Germinal center (tissue), 1 donor: Measurements from ENCODE around the gene CTNNA3.

Experiments
- DNase-seq: peaks from one replicate; pipeline ENCODE4 v3.0.0; 2012; ENCODE audit warnings: mixed read lengths, low spot score

CTNNA3 gene

DNA sequence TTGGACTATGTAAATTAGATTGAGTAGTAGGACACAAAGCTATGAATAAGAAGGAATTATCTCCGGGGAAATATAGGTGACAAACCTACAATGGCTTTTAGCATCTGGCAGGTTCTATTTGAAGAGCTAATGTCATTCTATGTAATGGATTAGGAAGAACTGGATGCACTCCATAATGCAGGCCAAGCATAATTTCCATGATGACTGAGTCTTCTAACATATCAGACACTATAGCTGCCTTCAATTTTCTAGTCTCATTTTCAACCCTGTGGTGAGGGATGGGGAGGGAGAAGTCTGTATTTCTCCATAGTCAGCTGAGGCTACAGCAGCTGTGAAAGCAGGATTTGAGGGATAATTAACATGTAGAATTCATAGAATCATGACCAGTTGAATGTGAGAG, 1160.6 kb downstream of the CTNNA3 start:
- DNase-seq = no peak

DNA sequence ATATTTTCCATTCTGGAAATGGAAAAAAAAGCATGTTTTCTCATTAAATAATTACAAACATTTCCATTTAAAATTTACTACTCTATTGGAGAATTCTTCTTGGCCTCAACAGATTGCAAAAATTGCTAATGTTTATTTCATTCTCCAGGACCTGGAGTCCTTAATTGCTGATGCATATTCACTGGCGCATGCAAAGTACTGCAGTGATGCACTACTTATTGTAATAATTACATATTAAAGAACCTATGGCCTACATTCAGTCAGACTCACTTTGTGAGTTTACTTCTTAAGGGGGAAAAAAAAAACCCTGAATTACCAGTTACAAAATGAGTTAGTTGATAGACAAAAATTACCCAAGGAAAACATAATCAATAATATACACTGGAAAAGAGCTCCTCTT, 1161.1 kb downstream of the CTNNA3 start:
- DNase-seq = no peak

DNA sequence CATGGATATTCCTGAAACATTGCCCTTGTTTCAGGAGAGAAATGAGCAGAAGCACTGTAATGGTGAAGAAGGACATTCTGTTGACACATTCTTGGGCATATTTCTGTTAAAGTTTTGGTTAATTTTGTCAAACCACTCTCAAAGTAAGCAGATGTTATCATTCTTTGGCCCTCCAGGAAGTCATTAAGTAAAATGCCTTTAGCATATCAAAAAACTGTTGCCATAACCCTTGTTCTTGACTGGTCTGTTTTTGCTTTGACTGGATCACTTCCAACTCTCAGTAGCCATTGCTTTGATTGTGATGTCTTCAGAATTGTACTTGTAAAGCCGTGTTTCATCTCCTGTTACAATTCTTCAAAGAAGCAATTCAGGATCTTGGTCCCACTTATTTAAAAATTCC, 1174.5 kb downstream of the CTNNA3 start:
- no peak for DNase-seq

GRCh38 chr10:66519616-66520015, 1176.4 kb downstream of the CTNNA3 start:
- DNase-seq = no peak

DNA sequence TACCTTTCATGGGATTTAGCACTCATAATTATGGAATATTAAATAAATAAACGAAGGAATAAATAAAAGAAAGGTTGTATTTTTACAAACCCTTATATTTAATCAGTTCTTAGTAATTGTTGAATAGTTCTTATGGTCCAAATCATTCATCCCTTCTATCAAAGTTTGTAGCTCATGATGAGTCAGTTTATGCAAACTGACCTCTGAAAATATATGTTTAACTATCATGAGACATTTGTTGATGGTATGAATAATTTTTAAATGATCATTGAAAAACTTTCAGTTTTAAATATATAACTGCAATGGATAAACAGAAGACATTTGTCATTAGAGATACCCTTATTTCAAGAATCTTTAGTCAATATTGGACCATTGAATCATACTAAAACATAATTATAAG, 1181.3 kb downstream of the CTNNA3 start:
- no peak for DNase-seq

- DNase-seq = no peak
Measured at GRCh38 chr10:66513504-66513903, 1182.5 kb downstream of the CTNNA3 start.

GRCh38 chr10:66505003-66505657, 1190.9 kb downstream of the CTNNA3 start:
- no peak for DNase-seq

- no peak for DNase-seq
Measured at GRCh38 chr10:66501356-66501755, 1194.6 kb downstream of the CTNNA3 start.

GRCh38 chr10:66483966-66484365, 1212.0 kb downstream of the CTNNA3 start:
- DNase-seq = no peak

DNA sequence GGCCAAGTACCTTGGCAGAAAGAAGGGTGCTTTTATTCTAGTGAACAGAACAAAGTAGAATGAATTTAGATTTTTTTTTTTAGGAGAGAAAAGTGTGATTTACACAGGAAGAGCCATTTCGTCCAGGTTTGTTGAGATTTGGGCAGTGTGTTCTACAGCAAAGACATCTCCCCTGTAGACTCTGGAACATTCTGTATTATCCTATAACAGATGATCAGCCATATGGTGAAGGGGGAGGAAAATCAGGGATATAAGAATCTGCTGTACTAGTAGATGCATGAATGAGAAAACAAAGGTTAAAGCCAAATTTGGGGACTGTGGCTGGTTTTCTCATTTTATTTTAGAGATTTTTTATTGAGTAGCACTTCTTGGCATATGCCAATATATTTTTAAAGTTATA, 1223.8 kb downstream of the CTNNA3 start:
- no peak for DNase-seq

- DNase-seq = no peak
Measured at GRCh38 chr10:66467042-66467441, 1229.0 kb downstream of the CTNNA3 start.

DNA sequence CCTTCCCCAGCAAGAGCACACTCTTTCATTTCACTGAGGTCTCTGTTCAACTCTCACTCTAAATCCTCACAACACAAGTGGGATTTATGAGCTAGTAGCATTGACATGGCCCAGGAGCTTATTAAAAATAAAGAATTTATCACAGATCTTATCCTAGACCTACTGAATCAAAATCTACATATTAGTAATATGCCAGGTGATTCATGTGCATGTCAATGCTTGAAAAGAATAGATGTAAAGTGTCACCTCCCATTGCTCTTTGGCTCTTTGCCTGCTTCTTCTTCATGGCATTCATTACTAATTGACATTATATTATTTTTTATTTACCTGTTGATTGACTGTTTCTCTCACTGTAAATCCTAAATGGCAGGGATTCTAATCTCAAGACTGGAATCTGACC, 1229.4 kb downstream of the CTNNA3 start:
- no peak for DNase-seq

DNA sequence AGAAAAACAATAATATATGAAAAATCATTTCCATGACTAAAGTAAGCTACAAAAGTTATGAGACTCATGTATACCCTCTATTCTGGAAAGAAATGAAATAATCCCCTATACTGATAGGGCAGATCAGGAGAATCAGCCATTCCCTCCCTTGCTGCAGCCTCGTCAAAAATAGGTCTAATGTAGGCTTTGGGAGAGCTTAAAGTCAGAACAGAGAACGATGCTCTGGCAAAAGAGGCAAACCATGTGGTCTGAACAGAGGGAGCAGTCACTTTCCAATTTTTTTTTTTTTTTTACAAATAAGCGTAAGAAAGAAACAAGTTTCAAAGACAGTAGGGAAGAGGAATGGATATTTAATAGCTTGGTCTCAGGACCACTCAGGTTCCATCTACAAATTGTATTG, 1232.4 kb downstream of the CTNNA3 start:
- no peak for DNase-seq

- no peak for DNase-seq
Measured at GRCh38 chr10:66457629-66458028, 1238.4 kb downstream of the CTNNA3 start.

DNA sequence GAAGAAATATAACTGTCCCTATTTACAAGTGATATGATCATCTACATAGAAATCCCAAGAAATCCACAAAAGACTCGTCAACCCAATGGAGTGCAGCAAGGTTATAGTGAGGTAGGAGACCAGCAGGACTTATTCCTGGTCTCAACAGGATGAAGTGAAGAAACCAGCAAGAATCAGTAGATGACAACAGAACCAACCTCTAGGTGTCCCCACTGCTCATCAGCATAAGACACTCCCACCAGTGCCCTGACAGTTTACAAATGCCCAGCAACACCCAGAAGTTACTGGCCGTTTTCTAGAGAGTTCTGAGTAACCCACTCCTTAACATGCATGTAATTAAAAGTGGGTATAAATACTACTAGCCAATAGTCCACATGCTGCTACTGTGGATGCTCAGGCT, 1240.7 kb downstream of the CTNNA3 start:
- no peak for DNase-seq

DNA sequence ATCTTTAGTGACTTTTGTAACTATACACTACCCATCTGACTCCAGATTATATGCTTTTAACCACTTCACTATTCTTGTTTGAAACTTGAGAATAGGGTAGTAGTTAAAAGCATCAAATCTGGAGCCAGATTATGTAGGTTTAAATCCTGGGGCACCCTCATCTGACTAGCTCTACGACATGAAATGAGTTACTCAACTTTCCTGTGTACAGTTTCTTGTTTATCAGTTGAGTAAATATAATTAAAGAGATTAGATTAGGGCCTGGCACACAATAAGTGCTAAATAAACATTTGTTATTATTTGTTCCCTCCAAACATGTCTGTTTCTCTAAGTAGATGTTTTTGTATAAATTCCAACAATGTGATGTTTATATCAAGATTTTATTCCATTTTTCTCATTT, 1255.4 kb downstream of the CTNNA3 start:
- no peak for DNase-seq

GRCh38 chr10:66414943-66415342, 1281.1 kb downstream of the CTNNA3 start:
- no peak for DNase-seq

GRCh38 chr10:66405566-66405965, 1290.4 kb downstream of the CTNNA3 start:
- DNase-seq = no peak

GRCh38 chr10:66398669-66399068, 1297.3 kb downstream of the CTNNA3 start:
- no peak for DNase-seq

DNA sequence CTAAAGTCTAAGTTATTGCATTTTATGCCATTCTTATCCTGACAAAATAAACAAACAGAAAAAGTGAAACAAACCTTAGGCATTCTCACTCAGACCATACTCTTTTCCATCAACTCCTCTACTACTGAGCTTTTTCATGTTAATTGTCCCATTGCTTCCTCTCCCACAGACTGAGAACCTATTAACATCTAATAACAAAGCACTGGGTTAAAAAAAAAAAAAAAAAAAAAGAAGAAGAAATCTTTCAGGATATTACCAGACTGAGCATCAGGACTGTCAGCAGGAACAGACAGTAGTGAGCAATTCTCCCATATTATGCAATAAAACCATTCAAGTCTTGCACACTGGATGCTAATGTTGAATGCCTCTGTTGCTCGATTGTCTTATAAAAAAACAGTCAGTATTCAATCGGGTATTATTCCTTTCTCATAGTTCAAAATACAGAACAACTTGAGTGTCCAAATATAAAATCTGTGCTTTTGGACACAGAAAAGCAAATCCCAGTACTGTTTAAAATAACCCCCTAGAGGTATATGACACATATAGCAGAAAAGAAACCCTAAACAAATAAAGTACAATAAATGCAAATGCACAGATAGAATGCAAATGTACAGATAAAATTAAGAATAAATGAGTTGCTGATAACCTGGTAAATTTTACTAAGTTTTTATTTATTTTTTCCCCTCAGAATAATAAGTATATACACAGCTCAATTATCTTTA, 1301.5 kb downstream of the CTNNA3 start:
- DNase-seq = no peak

GRCh38 chr10:66390926-66391325, 1305.1 kb downstream of the CTNNA3 start:
- no peak for DNase-seq

GRCh38 chr10:66381045-66381444, 1315.0 kb downstream of the CTNNA3 start:
- no peak for DNase-seq

GRCh38 chr10:66378117-66378876, 1317.7 kb downstream of the CTNNA3 start:
- no peak for DNase-seq
